ENCODE results near the gene NWD2.
"Not testable (repeated sequence)": the region's sequence is repeated elsewhere in the genome, so short reads cannot be mapped to it uniquely, and the experiment has no call there.

Gene NWD2

GRCh38 chr4:37400241-37400881, 155.8 kb downstream of the NWD2 start:
- no peak for DNase-seq

- not testable (repeated sequence) for DNase-seq
These were observed 163.6 kb downstream of the NWD2 start for GRCh38 chr4:37407938-37408826.

GRCh38 chr4:37413612-37414011, 169.1 kb downstream of the NWD2 start:
- DNase-seq = not testable (repeated sequence)

- DNase-seq = no peak
These were observed 171.4 kb downstream of the NWD2 start for GRCh38 chr4:37415845-37416369.

GRCh38 chr4:37421614-37422013, 177.1 kb downstream of the NWD2 start:
- no peak for DNase-seq

- DNase-seq = no peak
These were observed 177.6 kb downstream of the NWD2 start for GRCh38 chr4:37422102-37422501.

GRCh38 chr4:37422638-37423037, 178.1 kb downstream of the NWD2 start:
- DNase-seq = no peak

GRCh38 chr4:37423310-37423709, 178.8 kb downstream of the NWD2 start:
- DNase-seq = no peak

GRCh38 chr4:37424753-37425152, 180.2 kb downstream of the NWD2 start:
- no peak for DNase-seq

GRCh38 chr4:37425857-37426256, 181.3 kb downstream of the NWD2 start:
- DNase-seq = no peak

- DNase-seq = no peak
These were observed 182.7 kb downstream of the NWD2 start for GRCh38 chr4:37427193-37427592.

GRCh38 chr4:37429906-37430305, 185.4 kb downstream of the NWD2 start:
- DNase-seq = no peak

GRCh38 chr4:37430718-37431416, 186.3 kb downstream of the NWD2 start:
- DNase-seq = no peak

GRCh38 chr4:37431417-37431743, 186.8 kb downstream of the NWD2 start:
- DNase-seq = no peak

GRCh38 chr4:37434469-37434868, 189.9 kb downstream of the NWD2 start:
- no peak for DNase-seq

GRCh38 chr4:37436546-37436945, 192.0 kb downstream of the NWD2 start:
- no peak for DNase-seq

GRCh38 chr4:37437163-37437562, 192.6 kb downstream of the NWD2 start:
- DNase-seq = no peak

- DNase-seq = no peak
These were observed 194.2 kb downstream of the NWD2 start for GRCh38 chr4:37438564-37439279.

- no peak for DNase-seq
These were observed 195.4 kb downstream of the NWD2 start for GRCh38 chr4:37439809-37440474.

GRCh38 chr4:37440501-37440900, 196.0 kb downstream of the NWD2 start:
- DNase-seq = no peak

- no peak for DNase-seq
These were observed 196.9 kb downstream of the NWD2 start for GRCh38 chr4:37441231-37442061.

GRCh38 chr4:37442062-37442323, 197.4 kb downstream of the NWD2 start:
- no peak for DNase-seq

Data from NCI-H748 treated with DMSO at 0.1 percent for 48 hours (cell line).